Liver (tissue), 9 donors: ENCODE results near the gene ECI2. TPM values are rescaled to one million over a fixed set of nuclear protein-coding genes. Genes with fewer than 3 reads are reported as not detected.

Experiments used
- DNase-seq: peaks from one replicate; pipeline ENCODE4 v3.0.0-alpha.2; 2017; ENCODE audit warnings: low spot score
- H3K27ac ChIP-seq, 2 donors: one replicate each; pipeline ENCODE4 v1.7.0; 2013; ENCODE audit warnings: inconsistent platforms in 2 of 2, low read length in 2 of 2, control low read depth in 1 of 2, low read depth in 1 of 2, mild to moderate bottlenecking in 1 of 2
- H3K27me3 ChIP-seq, 4 donors: one replicate each; pipeline versions ENCODE4 v1.6.1 to v1.7.0; 2013; ENCODE audit warnings: low read length in 3 of 4, inconsistent platforms in 1 of 4, mild to moderate bottlenecking in 1 of 4, moderate library complexity in 1 of 4; ENCODE audit not compliant: control insufficient read depth in 4 of 4, insufficient read depth in 4 of 4
- H3K36me3 ChIP-seq, 4 donors: one replicate each; pipeline versions ENCODE4 v1.6.1 to v1.7.0; 2013; ENCODE audit warnings: low read length in 3 of 4, mild to moderate bottlenecking in 3 of 4, low read depth in 1 of 4, moderate library complexity in 1 of 4; ENCODE audit not compliant: control insufficient read depth in 4 of 4, insufficient read depth in 3 of 4
- H3K4me1 ChIP-seq, 4 donors: one replicate each; pipeline versions ENCODE4 v1.6.1 to v1.7.0; 2013; ENCODE audit warnings: low read length in 3 of 4, mild to moderate bottlenecking in 3 of 4, moderate library complexity in 1 of 4; ENCODE audit not compliant: control insufficient read depth in 4 of 4, insufficient read depth in 4 of 4
- H3K4me3 ChIP-seq, 3 donors: one replicate each; pipeline versions ENCODE4 v1.6.1 to v1.7.0; 2013; ENCODE audit warnings: low read length in 3 of 3, control low read depth in 1 of 3, low read depth in 1 of 3, mild to moderate bottlenecking in 1 of 3
- H3K9ac ChIP-seq, 2 donors: one replicate each; pipeline ENCODE4 v1.7.0; 2013; ENCODE audit warnings: low read length in 2 of 2, mild to moderate bottlenecking in 2 of 2, moderate library complexity in 2 of 2, control low read depth in 1 of 2, low read depth in 1 of 2
- H3K9me3 ChIP-seq, 4 donors: one replicate each; pipeline versions ENCODE4 v1.6.1 to v1.7.0; 2013; ENCODE audit warnings: low read length in 3 of 4; ENCODE audit not compliant: control insufficient read depth in 4 of 4
- EGR1 ChIP-seq, 2 donors: IDR thresholded peaks; 2 replicates each; pipeline ENCODE4 v1.6.1; 2016 to 2018; ENCODE audit warnings: antibody characterized with exemption in 2 of 2, low read depth in 2 of 2
- FOXA1 ChIP-seq: IDR thresholded peaks from 2 replicates; pipeline ENCODE4 v1.6.1; 2016; ENCODE audit warnings: antibody characterized with exemption
- FOXA2 ChIP-seq: IDR thresholded peaks from 2 replicates; pipeline ENCODE4 v1.6.1; 2016; ENCODE audit warnings: antibody characterized with exemption
- GABPA ChIP-seq, 2 donors: IDR thresholded peaks in 1 of 2; conservative IDR thresholded peaks in 1 of 2; 2 replicates each; pipeline ENCODE4 v1.6.1; 2016; ENCODE audit warnings: antibody characterized with exemption in 2 of 2, mild to moderate bottlenecking in 1 of 2, moderate library complexity in 1 of 2
- HNF4A ChIP-seq, 2 donors: conservative IDR thresholded peaks; 2 replicates each; pipeline ENCODE4 v1.6.1; 2016; ENCODE audit warnings: antibody characterized with exemption in 2 of 2, mild to moderate bottlenecking in 2 of 2
- HNF4G ChIP-seq: IDR thresholded peaks from 2 replicates; pipeline ENCODE4 v1.6.1; 2016; ENCODE audit warnings: antibody characterized with exemption
- JUND ChIP-seq, 2 donors: IDR thresholded peaks; 2 replicates each; pipeline ENCODE4 v1.6.1; 2016; ENCODE audit warnings: antibody characterized with exemption in 2 of 2
- NR2F2 ChIP-seq: IDR thresholded peaks from 2 replicates; pipeline ENCODE4 v1.6.1; 2016; ENCODE audit warnings: antibody characterized with exemption
- RAD21 ChIP-seq, 2 donors: IDR thresholded peaks; 2 replicates each; pipeline ENCODE4 v1.6.1; 2016; ENCODE audit warnings: antibody characterized with exemption in 2 of 2, mild to moderate bottlenecking in 2 of 2
- RXRA ChIP-seq, 2 donors: IDR thresholded peaks; 2 replicates each; pipeline ENCODE4 v1.6.1; 2017 to 2018; ENCODE audit warnings: antibody characterized with exemption in 2 of 2, mild to moderate bottlenecking in 1 of 2
- SP1 ChIP-seq: IDR thresholded peaks from 2 replicates; pipeline ENCODE4 v1.6.1; 2018; ENCODE audit warnings: antibody characterized with exemption, mild to moderate bottlenecking
- TAF1 ChIP-seq: conservative IDR thresholded peaks from 2 replicates; pipeline ENCODE4 v1.6.1; 2016; ENCODE audit warnings: antibody characterized with exemption, mild to moderate bottlenecking
- YY1 ChIP-seq: IDR thresholded peaks from 2 replicates; pipeline ENCODE4 v1.6.1; 2016; ENCODE audit warnings: antibody characterized with exemption, mild to moderate bottlenecking
- WGBS: extraction: QIAGEN DNeasy Blood & Tissue Kit; methylation state at CpG from one replicate; pipeline ENCODE4 v1.1.7; 2013; 5-methylcytosine and 5-hydroxymethylcytosine counted together
- polyA plus RNA-seq, 2 donors: library from polyadenylated mRNA; stranded (reverse) in 1 of 2; unstranded in 1 of 2; fragments of 200-250 nt in 1 of 2; fragments of >200 nt in 1 of 2; fragmentation: Nextera tagmentation in 1 of 2; extraction: Ambion mirVana in 1 of 2; gene quantifications; one replicate each; pipeline versions ENCODE4 v1.2.1 to v1.2.3, GENCODE V29; 2013 to 2015
- total RNA-seq, 2 donors: library from RNA; depleted of rRNA; stranded (reverse); fragments of >200 nt; gene quantifications; one replicate each; pipeline ENCODE4 v1.2.3, GENCODE V29; 2014
- TF ChIP-seq, protein P1 (sequence below): IDR thresholded peaks from 2 replicates; pipeline ENCODE4 v1.6.1; 2016; ENCODE audit warnings: antibody characterized with exemption
- TF ChIP-seq, protein P2 (sequence below): fragments of 150-350 bp; IDR thresholded peaks from 2 replicates; pipeline ENCODE4 v1.5.1; 2017; ENCODE audit warnings: improper control_type of control experiment, low read depth, low read length; ENCODE audit not compliant: missing input control
- TF ChIP-seq, protein P3 (sequence below): IDR thresholded peaks from 2 replicates; pipeline ENCODE4 v1.6.1; 2016; ENCODE audit warnings: antibody characterized with exemption, mild to moderate bottlenecking
- TF ChIP-seq, protein P4 (sequence below): IDR thresholded peaks from 2 replicates; pipeline ENCODE4 v1.6.1; 2016; ENCODE audit warnings: antibody characterized with exemption
- donor health status: healthy.
- donor health status: healthy.
- donor health status: healthy.
- donor health status: healthy.
- donor health status: healthy.

ECI2 gene
- total and polyA plus RNA-seq, 4 donors = 79.5 to 158 (median 126) TPM

DNA sequence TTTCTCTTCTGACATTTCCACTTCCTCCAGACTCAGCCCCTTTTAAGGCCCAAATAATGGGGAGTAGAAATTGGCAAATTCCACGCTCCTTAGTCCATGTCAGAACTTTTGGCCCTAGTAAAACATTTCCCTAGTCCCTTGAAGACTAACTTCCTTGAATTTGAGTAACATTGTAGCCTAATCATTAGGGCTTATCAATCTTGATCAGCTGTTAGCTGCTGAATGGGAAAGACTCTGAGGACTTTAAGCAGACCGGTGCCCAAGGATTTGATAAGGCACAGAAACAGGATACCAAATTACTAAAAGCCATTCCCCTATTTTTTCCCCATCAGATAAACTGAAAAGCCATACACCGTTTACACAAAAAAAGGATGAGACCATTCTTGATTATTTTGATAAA, 37.0 kb upstream of the ECI2 start:
- no peaks in the 10 kb centered on the region for H3K27me3 ChIP-seq
- no peak overlapping the region for H3K4me3 ChIP-seq
- H3K9me3 ChIP-seq = no peaks in the 10 kb centered on the region
- no peak for TF ChIP-seq HNF4A (conservative IDR thresholded peaks at IDR 0.05)
- TF ChIP-seq, protein P1, sequence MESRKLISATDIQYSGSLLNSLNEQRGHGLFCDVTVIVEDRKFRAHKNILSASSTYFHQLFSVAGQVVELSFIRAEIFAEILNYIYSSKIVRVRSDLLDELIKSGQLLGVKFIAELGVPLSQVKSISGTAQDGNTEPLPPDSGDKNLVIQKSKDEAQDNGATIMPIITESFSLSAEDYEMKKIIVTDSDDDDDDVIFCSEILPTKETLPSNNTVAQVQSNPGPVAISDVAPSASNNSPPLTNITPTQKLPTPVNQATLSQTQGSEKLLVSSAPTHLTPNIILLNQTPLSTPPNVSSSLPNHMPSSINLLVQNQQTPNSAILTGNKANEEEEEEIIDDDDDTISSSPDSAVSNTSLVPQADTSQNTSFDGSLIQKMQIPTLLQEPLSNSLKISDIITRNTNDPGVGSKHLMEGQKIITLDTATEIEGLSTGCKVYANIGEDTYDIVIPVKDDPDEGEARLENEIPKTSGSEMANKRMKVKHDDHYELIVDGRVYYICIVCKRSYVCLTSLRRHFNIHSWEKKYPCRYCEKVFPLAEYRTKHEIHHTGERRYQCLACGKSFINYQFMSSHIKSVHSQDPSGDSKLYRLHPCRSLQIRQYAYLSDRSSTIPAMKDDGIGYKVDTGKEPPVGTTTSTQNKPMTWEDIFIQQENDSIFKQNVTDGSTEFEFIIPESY = no peak
- no peak for TF ChIP-seq GABPA (IDR thresholded peaks at IDR 0.05 in 1 of 2, conservative IDR thresholded peaks at IDR 0.05 in 1 of 2)
- TF ChIP-seq HNF4G = no peak
- TF ChIP-seq RAD21 (IDR thresholded peaks at IDR 0.05) = no peak
- no peak for TF ChIP-seq RXRA (IDR thresholded peaks at IDR 0.05)
- TF ChIP-seq, protein P2, sequence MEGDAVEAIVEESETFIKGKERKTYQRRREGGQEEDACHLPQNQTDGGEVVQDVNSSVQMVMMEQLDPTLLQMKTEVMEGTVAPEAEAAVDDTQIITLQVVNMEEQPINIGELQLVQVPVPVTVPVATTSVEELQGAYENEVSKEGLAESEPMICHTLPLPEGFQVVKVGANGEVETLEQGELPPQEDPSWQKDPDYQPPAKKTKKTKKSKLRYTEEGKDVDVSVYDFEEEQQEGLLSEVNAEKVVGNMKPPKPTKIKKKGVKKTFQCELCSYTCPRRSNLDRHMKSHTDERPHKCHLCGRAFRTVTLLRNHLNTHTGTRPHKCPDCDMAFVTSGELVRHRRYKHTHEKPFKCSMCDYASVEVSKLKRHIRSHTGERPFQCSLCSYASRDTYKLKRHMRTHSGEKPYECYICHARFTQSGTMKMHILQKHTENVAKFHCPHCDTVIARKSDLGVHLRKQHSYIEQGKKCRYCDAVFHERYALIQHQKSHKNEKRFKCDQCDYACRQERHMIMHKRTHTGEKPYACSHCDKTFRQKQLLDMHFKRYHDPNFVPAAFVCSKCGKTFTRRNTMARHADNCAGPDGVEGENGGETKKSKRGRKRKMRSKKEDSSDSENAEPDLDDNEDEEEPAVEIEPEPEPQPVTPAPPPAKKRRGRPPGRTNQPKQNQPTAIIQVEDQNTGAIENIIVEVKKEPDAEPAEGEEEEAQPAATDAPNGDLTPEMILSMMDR = no peak
- TF ChIP-seq SP1 = no peak
- TF ChIP-seq, protein P3, sequence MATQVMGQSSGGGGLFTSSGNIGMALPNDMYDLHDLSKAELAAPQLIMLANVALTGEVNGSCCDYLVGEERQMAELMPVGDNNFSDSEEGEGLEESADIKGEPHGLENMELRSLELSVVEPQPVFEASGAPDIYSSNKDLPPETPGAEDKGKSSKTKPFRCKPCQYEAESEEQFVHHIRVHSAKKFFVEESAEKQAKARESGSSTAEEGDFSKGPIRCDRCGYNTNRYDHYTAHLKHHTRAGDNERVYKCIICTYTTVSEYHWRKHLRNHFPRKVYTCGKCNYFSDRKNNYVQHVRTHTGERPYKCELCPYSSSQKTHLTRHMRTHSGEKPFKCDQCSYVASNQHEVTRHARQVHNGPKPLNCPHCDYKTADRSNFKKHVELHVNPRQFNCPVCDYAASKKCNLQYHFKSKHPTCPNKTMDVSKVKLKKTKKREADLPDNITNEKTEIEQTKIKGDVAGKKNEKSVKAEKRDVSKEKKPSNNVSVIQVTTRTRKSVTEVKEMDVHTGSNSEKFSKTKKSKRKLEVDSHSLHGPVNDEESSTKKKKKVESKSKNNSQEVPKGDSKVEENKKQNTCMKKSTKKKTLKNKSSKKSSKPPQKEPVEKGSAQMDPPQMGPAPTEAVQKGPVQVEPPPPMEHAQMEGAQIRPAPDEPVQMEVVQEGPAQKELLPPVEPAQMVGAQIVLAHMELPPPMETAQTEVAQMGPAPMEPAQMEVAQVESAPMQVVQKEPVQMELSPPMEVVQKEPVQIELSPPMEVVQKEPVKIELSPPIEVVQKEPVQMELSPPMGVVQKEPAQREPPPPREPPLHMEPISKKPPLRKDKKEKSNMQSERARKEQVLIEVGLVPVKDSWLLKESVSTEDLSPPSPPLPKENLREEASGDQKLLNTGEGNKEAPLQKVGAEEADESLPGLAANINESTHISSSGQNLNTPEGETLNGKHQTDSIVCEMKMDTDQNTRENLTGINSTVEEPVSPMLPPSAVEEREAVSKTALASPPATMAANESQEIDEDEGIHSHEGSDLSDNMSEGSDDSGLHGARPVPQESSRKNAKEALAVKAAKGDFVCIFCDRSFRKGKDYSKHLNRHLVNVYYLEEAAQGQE = no peak
- no peak for TF ChIP-seq FOXA2
- TF ChIP-seq TAF1 = no peak
- no peak for TF ChIP-seq JUND (IDR thresholded peaks at IDR 0.05)
- TF ChIP-seq YY1 = no peak
- TF ChIP-seq NR2F2 = no peak
- TF ChIP-seq, protein P4, sequence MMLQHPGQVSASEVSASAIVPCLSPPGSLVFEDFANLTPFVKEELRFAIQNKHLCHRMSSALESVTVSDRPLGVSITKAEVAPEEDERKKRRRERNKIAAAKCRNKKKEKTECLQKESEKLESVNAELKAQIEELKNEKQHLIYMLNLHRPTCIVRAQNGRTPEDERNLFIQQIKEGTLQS = no peak
- no peak for TF ChIP-seq EGR1 (IDR thresholded peaks at IDR 0.05; ENCODE audit: low read depth in 2 of 2)
- no peak overlapping the region for H3K27ac ChIP-seq
- H3K36me3 ChIP-seq = no peaks in the 10 kb centered on the region
- no peaks in the 10 kb centered on the region for H3K4me1 ChIP-seq
- no peak overlapping the region for H3K9ac ChIP-seq
- 80% methylated on average over 3 of the region's 3 CpGs for WGBS
- no peak for DNase-seq

DNA sequence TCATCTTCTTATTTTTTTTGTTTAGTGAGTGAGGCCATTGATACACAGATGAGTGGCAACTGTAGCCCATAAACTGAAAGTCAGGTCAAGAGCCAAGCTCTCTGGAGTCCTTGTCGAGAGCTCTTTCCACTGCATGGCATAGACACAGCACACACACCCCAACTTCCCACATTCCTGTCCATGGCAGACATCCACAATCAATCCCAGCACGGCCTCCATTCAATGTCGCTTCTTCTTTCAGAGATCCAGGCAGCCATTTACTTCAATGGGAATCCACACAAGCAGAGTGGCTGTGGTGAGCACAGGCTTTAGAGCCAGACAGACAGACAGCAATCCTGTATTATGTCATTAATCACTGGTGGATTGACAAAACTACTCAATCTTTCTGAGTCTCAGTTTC, 34.9 kb upstream of the ECI2 start:
- H3K27ac ChIP-seq = no peak overlapping the region
- no peaks in the 10 kb centered on the region for H3K36me3 ChIP-seq
- no peak overlapping the region for H3K9ac ChIP-seq
- no peak overlapping the region for H3K4me3 ChIP-seq
- no peaks in the 10 kb centered on the region for H3K4me1 ChIP-seq
- 95% methylated on average over 3 of the region's 3 CpGs for WGBS
- no peak for TF ChIP-seq NR2F2
- TF ChIP-seq JUND (IDR thresholded peaks at IDR 0.05) = no peak
- no peak for TF ChIP-seq FOXA1
- no peak for TF ChIP-seq EGR1 (IDR thresholded peaks at IDR 0.05; ENCODE audit: low read depth in 2 of 2)
- DNase-seq = no peak
- no peaks in the 10 kb centered on the region for H3K9me3 ChIP-seq
- H3K27me3 ChIP-seq = no peaks in the 10 kb centered on the region
